GM21526 (cell line): ENCODE results near the gene AGPAT3.

Experiments used
- ATAC-seq: cut with Tn5 transposase; IDR thresholded peaks from one replicate; pipeline ENCODE4 v1.9.1; 2021; ENCODE audit warnings: moderate library complexity; ENCODE audit not compliant: unreplicated experiment, low FRiP score

The AGPAT3 gene

GRCh38 chr21:44035244-44035643 is 170.2 kb downstream of the AGPAT3 start:
- ATAC-seq: no peak
